Measurements from ENCODE around the gene PTTG1IP.

DNA sequence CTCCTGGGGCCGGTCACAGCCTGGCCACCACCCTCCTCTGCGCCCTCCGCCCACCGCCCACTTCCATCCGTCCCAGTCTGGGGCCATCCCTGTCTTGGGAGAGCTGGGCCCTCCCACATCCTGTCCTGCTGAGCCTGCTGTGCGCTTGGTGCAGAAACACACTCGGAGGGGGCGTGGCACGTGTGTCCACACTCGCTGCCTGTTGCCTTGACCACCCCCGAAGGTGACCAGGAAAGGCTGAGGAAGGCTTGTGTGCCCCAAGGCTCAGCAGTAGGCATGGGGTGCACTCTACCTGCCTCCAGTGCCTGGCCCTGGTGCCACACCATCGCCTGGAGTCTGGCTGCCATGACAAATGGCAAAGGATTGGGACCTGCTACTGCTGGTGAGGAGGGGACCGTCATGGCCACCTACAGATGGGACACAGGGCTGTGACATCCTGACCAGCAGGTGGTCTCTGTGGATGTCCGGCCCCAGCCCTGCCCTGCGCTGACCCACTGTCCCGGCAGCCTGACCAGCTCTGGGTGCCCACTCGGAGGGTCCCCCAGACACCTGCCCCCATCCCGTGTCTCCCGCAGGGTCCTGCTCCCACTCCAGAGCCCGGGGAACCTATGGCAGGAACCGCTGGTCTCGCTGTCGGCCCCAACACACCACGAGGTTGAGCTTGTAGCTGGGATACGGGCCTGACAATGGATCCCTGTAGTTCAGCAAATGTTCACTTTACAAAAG, 23.2 kb upstream of the PTTG1IP start:
- TF ChIP-seq POLR2AphosphoS5 (IDR thresholded peaks at IDR 0.05; ENCODE audit: low read depth, low read length) (no peak), POLR2A (IDR thresholded peaks at IDR 0.05; ENCODE audit: low read depth, low read length) (no peak), SPI1 (IDR thresholded peaks at IDR 0.05; ENCODE audit: low read depth, low read length) (no peak)

Measured in GM12891 (cell line).